Posterior vena cava (tissue), 2 donors: ENCODE data around the gene CNPY1. TPM values are rescaled to one million over a fixed set of nuclear protein-coding genes. Genes with fewer than 3 reads are reported as not detected.

Experiments
- DNase-seq: peaks from one replicate; pipeline ENCODE4 v3.0.0-alpha.2; 2020; ENCODE audit warnings: low spot score
- intact Hi-C, 2 donors: fragments of 100-400 bp; cut with DNase I; formaldehyde crosslinking; loops; one replicate each; pipeline versions ENCODE4 v1.14.1 to v1.14.2; 2022 to 2023
- total RNA-seq, 2 donors: library from RNA; stranded (reverse); fragmentation: NEBNext Ultra II Directional; extraction: Animal tissue kit (Norgen Biotek cat#: 25700); gene quantifications; one replicate each; pipeline ENCODE4 v1.2.1, GENCODE V29; 2021
- donor health status: DM: yes; HTN: yes; CAD: no.
- donor health status: DM: yes; HTN: yes; CAD: no.

The CNPY1 gene
- total RNA-seq, 2 donors from 2014 or later: not detected

GRCh38 chr7:155543011-155543876, 3.1 kb downstream of the CNPY1 start:
- peak; percentile 62 for DNase-seq

DNA sequence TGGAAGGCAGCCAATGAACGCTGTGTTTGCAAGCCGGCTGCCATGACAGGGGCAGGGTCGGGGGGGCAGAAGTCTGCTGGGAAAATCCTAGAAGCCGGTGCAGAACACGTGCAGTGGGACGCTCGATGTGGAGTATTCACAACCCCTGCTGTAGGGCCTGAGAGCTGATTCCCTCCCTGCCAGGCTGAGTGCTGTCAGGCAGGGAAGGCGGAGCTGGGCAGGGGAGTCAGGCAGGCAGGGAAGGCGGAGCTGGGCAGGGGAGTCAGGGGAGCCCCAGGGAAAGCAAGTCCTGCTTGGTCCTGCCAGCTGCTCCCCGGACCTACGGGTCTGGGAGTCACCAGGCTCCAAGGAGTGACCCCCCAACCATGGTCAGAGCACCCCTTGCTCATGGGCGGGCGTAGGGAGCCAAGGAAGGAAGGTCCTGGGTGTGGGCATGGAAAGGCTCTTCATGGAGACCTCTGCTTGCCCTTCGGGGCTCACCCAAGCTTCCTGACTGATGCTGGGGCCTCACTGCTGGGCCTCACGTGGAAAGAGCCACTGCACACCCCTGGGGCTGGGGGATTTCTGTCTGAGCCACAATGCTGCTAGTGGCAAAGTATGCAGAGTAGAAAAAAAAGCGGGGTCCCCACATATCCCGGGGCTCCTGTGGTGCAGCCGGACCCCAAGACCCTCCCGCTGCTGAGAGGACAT, 4.2 kb downstream of the CNPY1 start:
- intact Hi-C loops: loop anchor here in 1 of 2 donors (5.0 kb wide), 1 partner anchor 845 kb away; no protein-coding TSS in a partner anchor
- DNase-seq: no peak

More at GRCh38 chr7:155543011-155543876, 3.1 kb downstream of the CNPY1 start:
- intact Hi-C loops: loop anchor here in 1 of 2 donors (5.0 kb wide), 1 partner anchor 844 kb away; no protein-coding TSS in a partner anchor

DNA sequence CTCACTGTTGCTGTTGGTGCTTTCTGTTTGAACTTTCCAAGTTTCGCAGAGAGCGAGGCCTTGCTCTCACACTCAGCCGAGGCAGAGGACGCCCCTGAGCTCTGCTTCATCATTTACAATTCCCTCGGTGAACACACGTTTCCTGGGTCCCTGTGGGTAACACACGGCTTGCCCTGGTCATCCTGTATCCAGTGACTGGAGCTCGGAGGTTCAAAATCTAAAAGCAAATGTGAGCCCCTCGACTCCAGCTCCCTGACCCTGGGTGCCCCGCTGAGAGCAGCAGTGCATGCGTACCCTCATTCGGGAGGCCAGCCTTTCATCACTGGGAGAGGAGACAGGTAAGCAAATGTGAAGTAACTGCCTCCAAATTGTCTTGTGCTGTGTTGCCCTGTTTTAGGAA, 5.8 kb downstream of the CNPY1 start:
- intact Hi-C loops: loop anchor here in 1 of 2 donors (5.0 kb wide), 1 partner anchor 847 kb away; no protein-coding TSS in a partner anchor
- DNase-seq: no peak

DNA sequence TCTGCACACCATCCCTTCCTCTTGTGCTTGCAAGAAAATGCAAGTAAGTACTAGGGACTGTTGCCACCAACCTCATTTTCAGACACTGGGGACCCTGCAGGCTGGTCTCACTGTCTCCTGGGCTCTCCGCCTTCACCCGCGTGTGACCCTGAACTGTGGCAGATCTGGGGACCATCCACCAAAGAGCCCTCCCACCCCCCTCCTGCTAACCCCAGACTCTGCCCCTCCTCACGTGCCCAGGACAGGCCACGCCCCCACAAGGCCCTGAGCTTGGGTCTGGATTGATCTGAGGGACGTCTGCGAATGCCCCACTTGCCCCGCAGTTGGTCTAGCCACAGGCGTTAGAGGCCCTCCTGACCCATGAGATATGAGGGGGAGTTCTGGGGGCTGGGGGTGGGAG, 8.1 kb downstream of the CNPY1 start:
- no peak for DNase-seq
- intact Hi-C loops: no loop called here

DNA sequence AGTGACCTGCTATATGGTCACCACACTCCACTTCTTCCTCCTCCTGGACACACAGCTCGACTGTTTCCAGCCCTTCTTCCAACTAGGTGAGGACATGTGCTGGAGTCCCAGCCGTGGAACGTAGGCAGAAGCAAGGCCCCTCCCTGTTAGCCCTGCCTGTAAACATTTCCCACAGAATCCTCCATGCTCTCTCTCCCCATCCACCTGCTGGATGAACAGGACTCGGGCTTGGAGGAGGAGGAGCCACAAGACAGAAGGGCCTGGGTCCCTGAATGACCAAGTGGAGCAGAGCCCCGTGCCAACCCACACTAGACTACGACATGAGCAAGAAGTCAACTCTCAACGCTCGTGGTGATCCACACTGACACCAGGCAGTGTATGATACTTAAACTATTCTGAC, 9.9 kb downstream of the CNPY1 start:
- peak; percentile 66 for DNase-seq
- intact Hi-C loops: loop anchor here in 1 of 2 donors (1.0 kb wide), 1 partner anchor 13 kb away; no protein-coding TSS in a partner anchor

GRCh38 chr7:155534691-155535090, 11.7 kb downstream of the CNPY1 start:
- peak; percentile 37 for DNase-seq
- intact Hi-C loops: loop anchor here in 1 of 2 donors (5.0 kb wide), 1 partner anchor 1598 kb away; no protein-coding TSS in a partner anchor

DNA sequence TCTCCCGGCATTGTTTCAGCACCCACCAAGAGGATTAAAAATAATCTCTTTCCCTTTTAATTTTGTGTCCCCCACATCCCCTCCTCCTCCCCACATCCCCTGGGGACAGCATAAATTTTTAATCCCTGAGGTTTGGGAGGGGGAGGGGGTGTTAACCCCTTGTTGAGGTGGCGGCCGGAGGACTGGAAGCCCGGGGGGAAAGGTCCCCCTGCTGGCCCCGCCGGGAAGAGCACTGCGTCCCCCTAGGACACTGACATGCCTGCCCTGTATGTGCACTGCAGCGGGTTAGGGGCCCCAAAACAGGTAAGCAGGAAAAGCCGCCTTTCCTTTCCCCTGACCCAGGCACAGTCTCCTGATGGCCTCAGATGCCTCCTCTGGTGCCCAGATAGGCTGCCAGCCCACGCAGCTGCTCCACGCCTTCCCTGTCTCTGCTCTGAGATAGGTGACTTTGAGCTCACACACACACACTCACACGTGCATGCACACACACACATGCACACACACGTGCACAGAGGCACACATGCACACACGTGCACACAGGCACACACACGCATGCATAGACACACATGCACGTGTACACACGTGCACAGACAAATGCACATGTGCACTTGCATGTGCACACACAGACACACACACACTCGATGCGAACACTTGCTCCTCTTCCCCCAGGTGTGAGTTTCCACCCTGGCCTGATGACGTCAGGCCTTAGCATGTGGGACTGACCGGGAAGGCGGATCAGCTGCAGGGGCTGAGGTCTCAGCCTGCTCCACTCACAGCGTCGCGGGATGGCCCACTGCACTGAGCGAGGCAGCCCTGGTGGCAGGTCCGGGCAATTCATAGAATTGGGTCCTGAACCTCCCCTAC, 12.3 kb downstream of the CNPY1 start:
- peak; percentile 76 for DNase-seq
- intact Hi-C loops: loop anchor here in 1 of 2 donors (5.0 kb wide), 1 partner anchor 1598 kb away; no protein-coding TSS in a partner anchor

DNA sequence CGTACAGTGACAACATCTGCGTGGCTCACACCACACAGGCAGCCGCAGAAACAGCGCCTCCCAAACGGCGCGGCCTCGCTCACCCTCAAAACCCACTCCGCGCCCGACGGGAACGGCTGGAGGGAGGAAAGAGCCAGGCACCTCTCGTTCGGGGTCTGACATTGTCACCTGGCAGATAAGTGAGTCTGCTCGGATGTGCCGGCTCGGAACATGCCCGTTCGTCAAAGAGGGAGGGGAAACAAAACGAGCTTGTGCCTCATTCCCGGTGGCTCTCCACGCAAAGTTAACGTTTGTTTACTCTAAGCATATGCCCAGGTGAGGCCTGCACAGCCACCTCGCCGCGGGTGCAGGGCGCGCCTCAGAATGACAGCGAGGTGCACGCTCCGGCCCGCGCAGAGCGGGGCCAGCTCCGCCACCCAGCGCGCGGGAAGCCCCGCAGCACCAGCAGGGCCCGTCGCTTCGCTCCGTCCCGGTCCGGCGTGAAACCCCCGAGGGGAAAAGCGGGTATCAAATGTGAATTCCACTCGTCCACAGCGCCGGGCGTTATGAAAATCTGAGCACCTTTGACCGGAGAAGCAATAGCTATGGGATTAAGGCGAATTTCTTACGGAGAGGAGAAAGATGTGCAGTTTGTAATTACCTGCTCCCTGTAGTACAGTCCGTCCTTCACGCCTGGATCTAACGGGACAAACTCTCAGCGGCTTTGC, 13.1 kb downstream of the CNPY1 start:
- intact Hi-C loops: loop anchor here in 1 of 2 donors (5.0 kb wide), 1 partner anchor 1599 kb away; no protein-coding TSS in a partner anchor
- DNase-seq: peak; percentile 77

DNA sequence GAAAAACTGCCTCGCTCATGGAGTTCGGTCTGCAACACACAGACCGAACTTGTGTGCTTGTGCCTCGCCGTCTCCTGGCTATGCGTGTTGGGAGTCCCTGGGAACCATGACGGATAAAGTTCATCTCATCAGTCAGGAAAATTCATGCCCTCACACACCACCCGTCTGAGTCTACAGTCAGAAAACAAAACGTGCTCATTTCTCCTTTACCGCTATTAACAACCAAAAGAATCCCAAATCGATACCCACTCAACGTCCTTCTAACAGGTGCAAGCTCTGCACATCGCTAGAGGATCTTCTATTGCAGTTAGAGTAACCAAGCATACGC, 13.6 kb downstream of the CNPY1 start:
- intact Hi-C loops: loop anchor here in 1 of 2 donors (5.0 kb wide), 1 partner anchor 1600 kb away; no protein-coding TSS in a partner anchor
- DNase-seq: no peak

DNA sequence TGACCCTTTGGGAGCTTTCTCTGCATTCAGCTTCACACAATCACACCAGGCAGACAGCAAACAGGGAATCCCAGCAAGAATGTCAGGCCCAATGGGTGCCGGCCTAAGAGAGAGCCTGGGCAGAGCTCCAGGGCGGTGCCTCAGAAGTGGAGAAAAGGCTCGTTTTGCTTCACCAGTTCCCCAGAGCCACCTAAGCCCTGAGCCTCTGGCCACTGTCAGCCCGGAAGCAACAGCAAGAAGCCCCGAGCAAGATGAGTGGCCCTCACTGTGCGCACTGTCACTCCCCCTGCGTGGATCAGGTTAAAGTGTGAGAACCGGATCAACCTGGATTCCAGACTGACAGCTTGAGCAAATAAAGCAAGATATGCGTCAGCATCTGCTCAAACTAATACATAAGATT, 14.7 kb downstream of the CNPY1 start:
- intact Hi-C loops: loop anchor here in 1 of 2 donors (5.0 kb wide), 1 partner anchor 1601 kb away; no protein-coding TSS in a partner anchor
- peak; percentile 71 for DNase-seq

- no peak for DNase-seq
- intact Hi-C loops: loop anchor here in 1 of 2 donors (5.0 kb wide), 1 partner anchor 1602 kb away; no protein-coding TSS in a partner anchor
These were observed 15.8 kb downstream of the CNPY1 start for GRCh38 chr7:155530601-155531000.

- peak; percentile 45 for DNase-seq
These were observed 16.5 kb downstream of the CNPY1 start for GRCh38 chr7:155529845-155530244.

DNA sequence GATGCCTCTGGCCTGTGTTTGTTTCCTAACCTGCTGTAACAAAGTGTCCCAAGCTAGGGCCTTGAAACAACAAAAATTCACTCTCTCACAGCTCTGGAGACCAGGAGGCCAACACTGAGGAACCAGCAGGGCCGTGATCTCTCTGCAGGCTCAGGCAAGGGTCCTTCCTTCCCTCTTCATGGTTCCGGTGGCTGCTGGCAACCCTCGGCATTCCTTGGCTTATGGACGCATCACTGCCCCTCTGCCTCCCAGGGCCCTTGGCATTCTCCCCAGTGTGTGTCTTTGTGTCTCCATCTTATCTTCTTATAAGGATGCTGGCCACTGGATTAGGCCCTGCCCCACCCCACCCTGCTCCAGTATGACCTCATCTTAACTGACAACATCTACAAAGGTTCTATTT, 17.0 kb downstream of the CNPY1 start:
- peak; percentile 23 for DNase-seq
- intact Hi-C loops: no loop called here

More at GRCh38 chr7:155529845-155530244, 16.5 kb downstream of the CNPY1 start:
- intact Hi-C loops: loop anchor here in 1 of 2 donors (5.0 kb wide), 1 partner anchor 1602 kb away; no protein-coding TSS in a partner anchor

- DNase-seq: peak; percentile 64
- intact Hi-C loops: no loop called here
These were observed 18.7 kb downstream of the CNPY1 start for GRCh38 chr7:155527664-155528063.

DNA sequence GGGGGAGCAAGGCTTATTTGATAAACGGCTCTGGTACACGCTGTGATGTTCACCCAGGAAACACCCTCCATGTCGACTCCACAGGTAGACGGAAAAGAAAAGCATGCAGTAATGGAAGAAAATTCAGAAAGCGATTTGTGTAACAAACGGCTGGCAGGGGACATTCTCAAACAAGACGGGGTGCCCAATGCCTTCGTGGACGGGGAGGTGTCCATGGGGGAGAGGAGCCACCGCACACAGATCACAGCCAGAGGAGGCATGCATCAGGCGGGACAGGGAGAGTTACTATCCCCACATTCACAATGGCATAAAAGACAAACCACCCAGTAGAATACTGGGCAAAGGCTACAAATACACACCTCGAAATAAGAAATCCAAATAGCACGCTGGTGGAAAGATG, 20.1 kb downstream of the CNPY1 start:
- intact Hi-C loops: no loop called here
- DNase-seq: peak; percentile 52

DNA sequence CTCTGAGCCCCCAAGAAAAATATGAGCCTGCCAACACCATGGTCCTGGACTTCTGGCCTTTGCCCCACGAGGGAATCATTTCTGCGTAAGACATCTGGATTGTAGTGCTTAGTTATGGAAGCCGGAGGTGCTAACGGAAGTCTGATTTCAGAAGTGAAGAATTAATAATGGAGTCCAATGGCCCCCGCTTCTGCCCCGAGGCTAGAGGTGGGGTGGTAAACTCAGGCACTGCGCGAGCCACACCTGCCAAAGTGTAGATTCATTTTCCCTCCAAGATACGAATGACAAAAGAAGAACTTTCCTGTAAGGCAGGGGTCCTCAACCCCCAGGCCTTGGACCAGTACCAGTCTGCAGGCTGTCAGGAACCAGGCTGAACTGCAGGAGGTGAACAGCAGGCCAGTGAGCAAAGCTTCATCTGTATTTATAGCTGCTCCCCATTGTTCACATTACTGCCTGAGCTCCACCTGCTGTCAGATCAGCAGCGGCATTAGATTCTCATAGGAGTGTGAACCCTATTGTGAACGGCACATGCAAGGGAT, 22.3 kb downstream of the CNPY1 start:
- peak; percentile 64 for DNase-seq

GRCh38 chr7:155523168-155523675, 23.1 kb downstream of the CNPY1 start:
- intact Hi-C loops: loop anchor here in 1 of 2 donors (1.0 kb wide), 1 partner anchor 13 kb away; no protein-coding TSS in a partner anchor
- peak; percentile 55 for DNase-seq

More for the DNA sequence above, 22.3 kb downstream of the CNPY1 start:
- intact Hi-C loops: no loop called here
